Measurements from ENCODE around the gene CT47A1.

The CT47A1 gene

GRCh38 chrX:121009764-121010163, 24.2 kb upstream of the CT47A1 start:
- no peak for TF ChIP-seq ZNF610 (tag by site-specific recombination; IDR thresholded peaks at IDR 0.05; ENCODE audit: borderline replicate concordance)
- TF ChIP-seq ZNF214 (tag by site-specific recombination; IDR thresholded peaks at IDR 0.05; ENCODE audit: borderline replicate concordance) = no peak
- no peak for TF ChIP-seq ZNF701 (tag by site-specific recombination; IDR thresholded peaks at IDR 0.05)
- TF ChIP-seq YY1 (tag by site-specific recombination; IDR thresholded peaks at IDR 0.05) = no peak
- no peak for TF ChIP-seq ZNF239 (tag by site-specific recombination; IDR thresholded peaks at IDR 0.05)
- no peak for TF ChIP-seq ZNF26 (tag by site-specific recombination; IDR thresholded peaks at IDR 0.05)
- TF ChIP-seq ZNF747 (tag by site-specific recombination; IDR thresholded peaks at IDR 0.05) = no peak
- no peak for TF ChIP-seq ZBTB49 (tag by site-specific recombination; IDR thresholded peaks at IDR 0.05; ENCODE audit: low read depth)
- TF ChIP-seq ZNF302 (tag by site-specific recombination; IDR thresholded peaks at IDR 0.05; ENCODE audit: low read depth) = no peak
- TF ChIP-seq ZNF792 (tag by site-specific recombination; IDR thresholded peaks at IDR 0.05) = no peak
- TF ChIP-seq ZNF140 (tag by site-specific recombination; IDR thresholded peaks at IDR 0.05) = no peak
- no peak for TF ChIP-seq ZNF768 (tag by site-specific recombination; IDR thresholded peaks at IDR 0.05)
- H3K9me3 ChIP-seq (ENCODE audit: control insufficient read depth, insufficient read depth, low read depth, low read length) = no peaks in the 10 kb centered on the region
- H3K27ac ChIP-seq (ENCODE audit: extremely low read depth, low read depth, low read length) = no peak overlapping the region
- ChIA-PET CTCF (no interaction called here), POLR2A (no interaction called here)
- H3K4me3 ChIP-seq (ENCODE audit: low read depth, low read length) = no peak overlapping the region
- no peaks in the 10 kb centered on the region for H3K4me1 ChIP-seq (ENCODE audit: control insufficient read depth, insufficient read depth, low read length)
- H3K36me3 ChIP-seq (ENCODE audit: control insufficient read depth in 2 of 2, insufficient read depth in 1 of 2, low read length in 2 of 2) = no peaks in the 10 kb centered on the region

- Histone ChIP-seq H3K9me3 (ENCODE audit: control insufficient read depth, insufficient read depth, low read depth, low read length) (no peaks in the 10 kb centered on the region), H3K4me1 (ENCODE audit: control insufficient read depth, insufficient read depth, low read length) (no peaks in the 10 kb centered on the region), H3K27ac (ENCODE audit: extremely low read depth, low read depth, low read length) (no peak overlapping the region), H3K4me3 (ENCODE audit: low read depth, low read length) (no peak overlapping the region), H3K36me3 (ENCODE audit: control insufficient read depth in 2 of 2, insufficient read depth in 1 of 2, low read length in 2 of 2) (no peaks in the 10 kb centered on the region)
- POLR2A ChIA-PET = no interaction called here
- TF ChIP-seq HOXC10 (CRISPR knock-in tag; IDR thresholded peaks at IDR 0.05) (no peak), ZNF561 (tag by site-specific recombination; IDR thresholded peaks at IDR 0.05; ENCODE audit: borderline replicate concordance) (no peak), ZNF280D (tag by site-specific recombination; IDR thresholded peaks at IDR 0.05) (no peak), ZNF112 (tag by site-specific recombination; IDR thresholded peaks at IDR 0.05) (no peak)
- CTCF ChIA-PET = interaction anchor here (0.7 to 1.1 kb wide), 2 partner anchors 8 to 15 kb away, joined by 3 read pairs; no protein-coding TSS in a partner anchor
These were observed 23.4 kb upstream of the CT47A1 start for GRCh38 chrX:121008920-121009319.

- CTCF ChIA-PET = interaction anchor here (0.6 to 1.0 kb wide), 2 partner anchors 8 to 1708 kb away, joined by 3 read pairs; no protein-coding TSS in a partner anchor
- no peak overlapping the region for H3K27ac ChIP-seq (ENCODE audit: extremely low read depth, low read depth, low read length)
- no peaks in the 10 kb centered on the region for H3K36me3 ChIP-seq (ENCODE audit: control insufficient read depth in 2 of 2, insufficient read depth in 1 of 2, low read length in 2 of 2)
- POLR2A ChIA-PET = no interaction called here
- peak; percentile 31; the same call in 1 of the 2 replicates for TF ChIP-seq ZNF654 (tag by site-specific recombination; IDR thresholded peaks at IDR 0.05; ENCODE audit: low read depth)
- TF ChIP-seq KLF17 (tag by site-specific recombination; IDR thresholded peaks at IDR 0.05) = no peak
- no peaks in the 10 kb centered on the region for H3K4me1 ChIP-seq (ENCODE audit: control insufficient read depth, insufficient read depth, low read length)
- no peak overlapping the region for H3K4me3 ChIP-seq (ENCODE audit: low read depth, low read length)
- no peaks in the 10 kb centered on the region for H3K9me3 ChIP-seq (ENCODE audit: control insufficient read depth, insufficient read depth, low read depth, low read length)
These were observed 15.0 kb upstream of the CT47A1 start for GRCh38 chrX:121000589-121000988.

All from HEK293 (cell line).